Measurements from ENCODE around the gene ENOX1. TPM values are rescaled to one million over a fixed set of nuclear protein-coding genes. Genes with fewer than 3 reads are reported as not detected.

Gene ENOX1
- total RNA-seq, 1 donor = 2.2 TPM

DNA sequence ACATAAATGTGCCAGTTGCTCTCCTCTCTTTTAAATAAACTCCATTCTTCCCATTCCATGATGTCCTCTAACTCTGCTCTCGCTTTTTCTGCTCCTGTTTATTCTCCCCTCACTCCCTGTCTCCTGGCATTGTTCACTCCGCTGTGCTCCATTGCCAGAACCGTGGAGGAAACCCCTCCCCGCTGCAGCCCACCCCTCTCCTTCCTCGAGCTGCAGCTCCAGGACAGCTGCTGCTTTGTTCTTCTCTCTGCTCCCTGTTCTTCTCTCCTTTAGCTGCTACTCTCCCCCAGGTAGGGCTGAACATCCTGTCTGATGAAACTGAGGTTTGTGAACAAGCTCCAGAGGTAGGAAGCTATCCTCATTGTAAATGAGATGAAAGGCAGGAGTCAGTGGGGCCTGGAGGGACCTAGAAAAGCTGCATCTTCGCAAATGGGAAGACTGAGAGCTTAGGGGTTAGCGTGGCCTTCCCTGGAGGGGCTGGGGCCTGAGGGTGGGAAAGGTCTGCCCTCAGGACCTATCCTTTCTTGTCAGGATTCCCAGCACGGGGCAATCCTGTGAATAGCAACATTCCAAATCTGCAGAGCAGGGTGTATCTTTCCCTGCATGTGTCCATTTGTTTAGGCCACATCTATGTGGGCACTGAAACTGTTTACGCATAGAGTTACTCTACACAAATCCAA, 519.7 kb downstream of the ENOX1 start:
- TF ChIP-seq, protein P1, sequence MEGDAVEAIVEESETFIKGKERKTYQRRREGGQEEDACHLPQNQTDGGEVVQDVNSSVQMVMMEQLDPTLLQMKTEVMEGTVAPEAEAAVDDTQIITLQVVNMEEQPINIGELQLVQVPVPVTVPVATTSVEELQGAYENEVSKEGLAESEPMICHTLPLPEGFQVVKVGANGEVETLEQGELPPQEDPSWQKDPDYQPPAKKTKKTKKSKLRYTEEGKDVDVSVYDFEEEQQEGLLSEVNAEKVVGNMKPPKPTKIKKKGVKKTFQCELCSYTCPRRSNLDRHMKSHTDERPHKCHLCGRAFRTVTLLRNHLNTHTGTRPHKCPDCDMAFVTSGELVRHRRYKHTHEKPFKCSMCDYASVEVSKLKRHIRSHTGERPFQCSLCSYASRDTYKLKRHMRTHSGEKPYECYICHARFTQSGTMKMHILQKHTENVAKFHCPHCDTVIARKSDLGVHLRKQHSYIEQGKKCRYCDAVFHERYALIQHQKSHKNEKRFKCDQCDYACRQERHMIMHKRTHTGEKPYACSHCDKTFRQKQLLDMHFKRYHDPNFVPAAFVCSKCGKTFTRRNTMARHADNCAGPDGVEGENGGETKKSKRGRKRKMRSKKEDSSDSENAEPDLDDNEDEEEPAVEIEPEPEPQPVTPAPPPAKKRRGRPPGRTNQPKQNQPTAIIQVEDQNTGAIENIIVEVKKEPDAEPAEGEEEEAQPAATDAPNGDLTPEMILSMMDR (IDR thresholded peaks at IDR 0.05; ENCODE audit: insufficient read depth, low read depth, low read length) = no peak
- no peak for DNase-seq (ENCODE audit: low read depth)
- no peak overlapping the region for H3K4me3 ChIP-seq (ENCODE audit: low read depth, low read length)

DNA sequence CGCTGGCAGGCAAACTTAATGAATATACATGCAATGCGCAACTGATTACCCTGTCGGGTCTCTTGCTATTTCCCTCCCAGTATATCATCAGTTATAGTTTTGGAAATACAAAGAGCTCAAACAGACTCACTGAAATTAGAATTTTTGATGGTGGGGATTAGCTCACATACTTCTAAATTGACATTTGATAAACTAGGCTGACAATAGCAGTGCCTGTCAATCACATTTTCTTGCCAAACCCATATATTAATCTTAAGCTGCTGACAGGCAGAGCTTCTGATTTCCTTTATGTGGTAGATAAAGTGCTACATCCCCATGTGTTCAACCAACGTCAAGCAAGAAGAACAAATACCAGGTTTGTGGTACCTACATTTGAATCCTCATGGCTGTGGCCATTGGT, 521.7 kb downstream of the ENOX1 start:
- no peak overlapping the region for H3K4me3 ChIP-seq (ENCODE audit: low read depth, low read length)
- TF ChIP-seq, protein P1 (IDR thresholded peaks at IDR 0.05; ENCODE audit: insufficient read depth, low read depth, low read length) = no peak

DNA sequence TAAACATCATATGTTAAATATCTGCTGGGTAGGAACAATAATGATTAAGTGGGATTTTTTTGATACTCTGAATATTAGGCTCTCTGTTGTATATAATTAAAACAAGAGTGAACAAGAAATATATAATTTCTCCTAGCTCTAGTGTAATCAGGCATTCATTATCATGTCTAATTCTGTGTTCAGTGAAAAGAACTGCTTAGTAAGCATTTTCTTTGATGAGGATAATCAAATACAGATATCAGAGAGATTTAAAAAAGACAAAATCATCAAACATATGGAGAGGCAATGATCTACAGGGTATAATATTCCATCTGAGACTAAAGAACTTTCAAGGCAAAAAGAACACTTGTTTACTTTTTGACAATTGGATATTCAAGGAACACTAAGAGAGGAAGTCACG, 522.3 kb downstream of the ENOX1 start:
- no peak for DNase-seq (ENCODE audit: low read depth)
- TF ChIP-seq, protein P1 (IDR thresholded peaks at IDR 0.05; ENCODE audit: insufficient read depth, low read depth, low read length) = no peak
- no peak overlapping the region for H3K4me3 ChIP-seq (ENCODE audit: low read depth, low read length)

More for the DNA sequence above, 521.7 kb downstream of the ENOX1 start:
- DNase-seq (ENCODE audit: low read depth) = no peak

DNA sequence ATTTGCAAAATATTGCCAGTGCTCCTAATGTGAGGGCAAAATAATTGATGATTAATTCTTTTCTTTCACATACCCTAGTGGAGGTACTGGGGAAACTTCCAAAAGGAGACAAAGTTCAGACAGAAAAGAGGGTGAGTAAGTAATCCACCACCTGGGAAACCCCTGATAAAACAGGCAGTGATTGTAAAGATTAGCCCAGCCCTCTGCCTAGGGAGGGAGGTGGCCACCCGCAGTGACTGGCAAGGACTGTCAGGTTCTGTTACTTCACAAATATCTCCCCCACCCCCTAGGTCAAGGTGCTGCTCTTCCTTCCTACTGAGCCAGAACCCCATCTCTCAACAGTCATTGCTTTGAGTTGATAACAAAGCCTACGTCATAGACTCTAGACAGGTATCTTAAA, 523.7 kb downstream of the ENOX1 start:
- DNase-seq (ENCODE audit: low read depth) = no peak

DNA sequence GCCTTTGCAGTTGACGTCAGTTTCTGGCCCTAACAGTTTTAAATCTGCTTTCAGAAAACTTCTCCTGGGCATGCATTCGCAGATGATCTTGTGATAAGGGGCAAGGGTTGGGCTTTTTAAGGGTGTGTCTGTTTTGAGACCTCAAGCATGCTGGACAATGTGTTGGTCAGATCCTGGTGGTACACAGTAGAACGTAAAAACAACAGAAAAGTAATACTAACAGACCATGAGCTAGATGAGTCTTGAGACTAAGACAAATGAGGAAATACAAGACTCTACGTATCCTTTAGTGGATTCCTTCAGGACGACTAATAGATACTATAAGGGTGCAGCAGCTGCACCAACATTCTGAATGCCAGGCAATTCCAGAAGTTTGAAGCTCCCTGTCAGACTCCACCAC, 525.8 kb downstream of the ENOX1 start:
- TF ChIP-seq, protein P1 (IDR thresholded peaks at IDR 0.05; ENCODE audit: insufficient read depth, low read depth, low read length) = no peak
- no peak overlapping the region for H3K4me3 ChIP-seq (ENCODE audit: low read depth, low read length)
- peak; percentile 47 for DNase-seq (ENCODE audit: low read depth)

More for the DNA sequence above, 523.7 kb downstream of the ENOX1 start:
- H3K4me3 ChIP-seq (ENCODE audit: low read depth, low read length) = no peak overlapping the region
- TF ChIP-seq, protein P1 (IDR thresholded peaks at IDR 0.05; ENCODE audit: insufficient read depth, low read depth, low read length) = no peak

DNA sequence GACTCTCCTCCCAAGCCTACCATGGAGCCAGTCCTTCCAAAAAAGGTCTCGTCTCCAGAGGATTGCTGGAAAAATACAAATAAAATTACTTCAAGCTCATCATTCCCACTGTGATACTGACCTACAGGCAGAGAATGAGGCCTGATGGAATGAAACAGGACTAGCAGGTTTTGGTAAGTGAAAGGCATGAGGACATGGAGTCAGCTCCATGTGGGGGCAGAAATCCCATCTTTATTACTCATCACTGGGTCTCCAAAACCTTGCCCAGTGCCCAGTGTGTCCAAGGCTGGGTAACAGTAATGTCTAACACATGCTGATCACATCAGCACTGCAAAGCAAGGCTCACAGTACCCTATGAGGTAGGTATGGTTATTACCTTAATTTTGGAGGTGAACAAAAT, 528.0 kb downstream of the ENOX1 start:
- H3K4me3 ChIP-seq (ENCODE audit: low read depth, low read length) = no peak overlapping the region
- TF ChIP-seq, protein P1 (IDR thresholded peaks at IDR 0.05; ENCODE audit: insufficient read depth, low read depth, low read length) = no peak
- no peak for DNase-seq (ENCODE audit: low read depth)

DNA sequence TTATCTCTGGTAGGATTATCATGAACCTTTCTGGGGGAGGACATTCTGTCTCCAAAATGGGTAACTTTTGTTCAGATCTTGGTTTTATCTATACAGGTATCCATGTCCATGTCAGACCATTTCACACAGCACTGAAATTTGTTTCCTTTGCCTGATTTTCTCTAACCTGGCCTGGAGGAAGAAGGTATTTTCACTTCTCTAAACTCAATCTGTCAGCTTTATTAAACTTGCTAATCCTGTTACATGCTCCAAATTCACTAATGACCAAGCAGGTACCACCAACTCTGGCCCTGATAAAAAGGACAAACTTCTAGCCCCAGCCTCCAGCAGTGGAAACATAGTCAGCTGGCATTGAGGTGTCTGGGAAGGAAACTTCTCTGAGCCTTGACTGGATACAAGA, 529.0 kb downstream of the ENOX1 start:
- no peak for DNase-seq (ENCODE audit: low read depth)
- TF ChIP-seq, protein P1 (IDR thresholded peaks at IDR 0.05; ENCODE audit: insufficient read depth, low read depth, low read length) = no peak
- no peak overlapping the region for H3K4me3 ChIP-seq (ENCODE audit: low read depth, low read length)
